NT2/D1 (cell line): Measurements from ENCODE around the gene DYNLT4.
A peak's percentile ranks its signal among the peaks of the same experiment; 100 is the strongest.

Experiments used
- DNase-seq: peaks from one replicate; pipeline ENCODE4 v3.0.0-alpha.2; 2011; ENCODE audit warnings: low read depth, low spot score
- H3K27me3 ChIP-seq: 2 replicates; pipeline ENCODE4 v1.6.0; 2011; ENCODE audit warnings: mild to moderate bottlenecking; ENCODE audit not compliant: insufficient read length, insufficient read depth
- H3K36me3 ChIP-seq: 2 replicates; pipeline ENCODE4 v1.6.1; 2011; ENCODE audit warnings: mild to moderate bottlenecking, low read length, mixed read lengths; ENCODE audit not compliant: insufficient read depth, insufficient read length
- H3K4me1 ChIP-seq: 2 replicates; pipeline ENCODE4 v1.5.1; 2011; ENCODE audit not compliant: insufficient read depth, insufficient read length
- H3K4me3 ChIP-seq: 2 replicates; pipeline ENCODE4 v1.5.1; 2011; ENCODE audit warnings: low read depth; ENCODE audit not compliant: insufficient read length
- H3K9ac ChIP-seq: 2 replicates; pipeline ENCODE4 v1.6.0; 2011; ENCODE audit warnings: low read depth; ENCODE audit not compliant: insufficient read length
- H3K9me3 ChIP-seq: 2 replicates; pipeline ENCODE4 v1.5.1; 2011; ENCODE audit warnings: mild to moderate bottlenecking, low read length; ENCODE audit not compliant: insufficient read depth
- SUZ12 ChIP-seq: IDR thresholded peaks from 2 replicates; pipeline ENCODE4 v1.6.1; 2011; ENCODE audit not compliant: insufficient read length, insufficient read depth; ENCODE audit errors: extremely low read depth
- YY1 ChIP-seq: IDR thresholded peaks from 2 replicates; pipeline ENCODE4 v1.6.1; 2011; ENCODE audit not compliant: insufficient read length, insufficient read depth
- ZNF274 ChIP-seq: IDR thresholded peaks from 2 replicates; pipeline ENCODE4 v1.6.1; 2011; ENCODE audit warnings: mild to moderate bottlenecking, low read depth, low read length

DYNLT4 gene

GRCh38 chr1:44834328-44834727 is 27.2 kb upstream of the DYNLT4 start:
- peaks cover 3% of the 10 kb centered on the region for H3K36me3 ChIP-seq
- no peak overlapping the region for H3K4me3 ChIP-seq

GRCh38 chr1:44832056-44832705 is 25.0 kb upstream of the DYNLT4 start:
- Histone ChIP-seq H3K4me1 (peaks cover 31% of the 10 kb centered on the region), H3K9me3 (no peaks in the 10 kb centered on the region), H3K27me3 (no peaks in the 10 kb centered on the region), H3K36me3 (peaks cover 6% of the 10 kb centered on the region), H3K9ac (peak overlapping the region; percentile 69), H3K4me3 (no peak overlapping the region)
- TF ChIP-seq YY1 (no peak), SUZ12 (no peak), ZNF274 (no peak)
- DNase-seq = no peak

More at GRCh38 chr1:44834328-44834727, 27.2 kb upstream of the DYNLT4 start:
- TF ChIP-seq SUZ12 (no peak), YY1 (no peak), ZNF274 (no peak)
- H3K9me3 ChIP-seq = no peaks in the 10 kb centered on the region
- no peak for DNase-seq
- no peaks in the 10 kb centered on the region for H3K27me3 ChIP-seq
- H3K4me1 ChIP-seq = peaks cover 22% of the 10 kb centered on the region
- no peak overlapping the region for H3K9ac ChIP-seq

GRCh38 chr1:44831516-44831915 is 24.4 kb upstream of the DYNLT4 start:
- DNase-seq = no peak
- Histone ChIP-seq H3K27me3 (no peaks in the 10 kb centered on the region), H3K9me3 (no peaks in the 10 kb centered on the region), H3K4me3 (no peak overlapping the region), H3K9ac (no peak overlapping the region), H3K36me3 (peaks cover 6% of the 10 kb centered on the region), H3K4me1 (peaks cover 37% of the 10 kb centered on the region)
- TF ChIP-seq ZNF274 (no peak), SUZ12 (no peak), YY1 (no peak)

- H3K9ac ChIP-seq = peak overlapping the region; percentile 14
- H3K4me1 ChIP-seq = peaks cover 42% of the 10 kb centered on the region
- H3K9me3 ChIP-seq = no peaks in the 10 kb centered on the region
Observed at GRCh38 chr1:44830900-44831304, 23.8 kb upstream of the DYNLT4 start.

GRCh38 chr1:44829506-44830384 is 22.6 kb upstream of the DYNLT4 start:
- H3K27me3 ChIP-seq = no peaks in the 10 kb centered on the region
- peaks cover 6% of the 10 kb centered on the region for H3K36me3 ChIP-seq
- no peak overlapping the region for H3K4me3 ChIP-seq
- DNase-seq = no peak
- no peaks in the 10 kb centered on the region for H3K9me3 ChIP-seq
- no peak overlapping the region for H3K9ac ChIP-seq
- no peak for TF ChIP-seq YY1
- no peak for TF ChIP-seq SUZ12
- peak; percentile 70 for TF ChIP-seq ZNF274
- peaks cover 42% of the 10 kb centered on the region for H3K4me1 ChIP-seq

More at GRCh38 chr1:44830900-44831304, 23.8 kb upstream of the DYNLT4 start:
- TF ChIP-seq SUZ12 (no peak), YY1 (no peak), ZNF274 (no peak)
- Histone ChIP-seq H3K4me3 (no peak overlapping the region), H3K27me3 (no peaks in the 10 kb centered on the region), H3K36me3 (peaks cover 6% of the 10 kb centered on the region)
- no peak for DNase-seq

GRCh38 chr1:44828841-44829440 is 21.8 kb upstream of the DYNLT4 start:
- Histone ChIP-seq H3K27me3 (no peaks in the 10 kb centered on the region), H3K4me1 (peaks cover 42% of the 10 kb centered on the region), H3K9me3 (no peaks in the 10 kb centered on the region), H3K4me3 (no peak overlapping the region), H3K36me3 (peaks cover 6% of the 10 kb centered on the region), H3K9ac (no peak overlapping the region)
- DNase-seq = no peak
- no peak for TF ChIP-seq YY1
- TF ChIP-seq SUZ12 = no peak
- TF ChIP-seq ZNF274 = no peak
